Measurements from ENCODE around the gene TIMP4. TPM values are rescaled to one million over a fixed set of nuclear protein-coding genes. Genes with fewer than 3 reads are reported as not detected.

The TIMP4 gene
- total RNA-seq, 1 donor from 2014 or later = 35.1 TPM

GRCh38 chr3:12196684-12197083, 38.0 kb upstream of the TIMP4 start:
- Histone ChIP-seq H3K27ac (no peak overlapping the region), H3K27me3 (no peaks in the 10 kb centered on the region), H3K9me3 (no peaks in the 10 kb centered on the region), H3K4me1 (peaks cover 38% of the 10 kb centered on the region), H3K4me3 (no peak overlapping the region), H3K36me3 (no peaks in the 10 kb centered on the region)
- no peak for TF ChIP-seq CTCF (IDR thresholded peaks at IDR 0.05)
- TF ChIP-seq POLR2AphosphoS5 (IDR thresholded peaks at IDR 0.05; ENCODE audit: insufficient read depth in 1 of 2, low read depth in 1 of 2) = no peak
- TF ChIP-seq POLR2A (IDR thresholded peaks at IDR 0.05) = no peak
- DNase-seq (ENCODE audit: extremely low spot score in 2 of 2) = peak in 1 of 2 donors; percentile 34
- intact Hi-C loops (cut with DNase I) = no loop called here

- H3K4me1 ChIP-seq = peaks cover 38% of the 10 kb centered on the region
- intact Hi-C loops (cut with DNase I) = no loop called here
- peak overlapping the region; percentile 73 for H3K27ac ChIP-seq
- no peaks in the 10 kb centered on the region for H3K36me3 ChIP-seq
- H3K4me3 ChIP-seq = no peak overlapping the region
- no peaks in the 10 kb centered on the region for H3K9me3 ChIP-seq
- no peak for DNase-seq (ENCODE audit: extremely low spot score in 2 of 2)
- H3K27me3 ChIP-seq = no peaks in the 10 kb centered on the region
- TF ChIP-seq POLR2AphosphoS5 (IDR thresholded peaks at IDR 0.05; ENCODE audit: insufficient read depth in 1 of 2, low read depth in 1 of 2) (no peak), POLR2A (IDR thresholded peaks at IDR 0.05) (no peak), CTCF (IDR thresholded peaks at IDR 0.05) (no peak)
These were observed 36.5 kb upstream of the TIMP4 start for GRCh38 chr3:12195231-12195630.

GRCh38 chr3:12194669-12195161, 36.0 kb upstream of the TIMP4 start:
- TF ChIP-seq CTCF (IDR thresholded peaks at IDR 0.05) (peak in 1 of 3 experiments; percentile 4), POLR2AphosphoS5 (IDR thresholded peaks at IDR 0.05; ENCODE audit: insufficient read depth in 1 of 2, low read depth in 1 of 2) (peak in 1 of 2 donors; percentile 35), POLR2A (IDR thresholded peaks at IDR 0.05) (no peak)
- Histone ChIP-seq H3K27me3 (no peaks in the 10 kb centered on the region), H3K9me3 (no peaks in the 10 kb centered on the region), H3K4me3 (no peak overlapping the region), H3K36me3 (no peaks in the 10 kb centered on the region), H3K4me1 (peaks cover 38% of the 10 kb centered on the region), H3K27ac (peak overlapping the region; percentile 73)
- peak in 1 of 2 donors; percentile 58 for DNase-seq (ENCODE audit: extremely low spot score in 2 of 2)
- intact Hi-C loops (cut with DNase I) = no loop called here

GRCh38 chr3:12194209-12194608, 35.5 kb upstream of the TIMP4 start:
- H3K9me3 ChIP-seq = no peaks in the 10 kb centered on the region
- TF ChIP-seq POLR2AphosphoS5 (IDR thresholded peaks at IDR 0.05; ENCODE audit: insufficient read depth in 1 of 2, low read depth in 1 of 2) (peak; percentile 36 to 64), POLR2A (IDR thresholded peaks at IDR 0.05) (no peak)
- peak overlapping the region; percentile 73 for H3K27ac ChIP-seq
- DNase-seq (ENCODE audit: extremely low spot score in 2 of 2) = no peak
- H3K27me3 ChIP-seq = no peaks in the 10 kb centered on the region
- H3K4me3 ChIP-seq = no peak overlapping the region
- H3K36me3 ChIP-seq = no peaks in the 10 kb centered on the region
- peaks cover 42% of the 10 kb centered on the region for H3K4me1 ChIP-seq
- intact Hi-C loops (cut with DNase I) = no loop called here

GRCh38 chr3:12193485-12194165, 34.9 kb upstream of the TIMP4 start:
- DNase-seq (ENCODE audit: extremely low spot score in 2 of 2) = no peak
- peaks cover 46% of the 10 kb centered on the region for H3K4me1 ChIP-seq
- peak overlapping the region; percentile 63 for H3K27ac ChIP-seq

More at GRCh38 chr3:12193485-12194165, 34.9 kb upstream of the TIMP4 start:
- intact Hi-C loops (cut with DNase I) = no loop called here
- Histone ChIP-seq H3K27me3 (no peaks in the 10 kb centered on the region), H3K4me3 (no peak overlapping the region), H3K36me3 (no peaks in the 10 kb centered on the region), H3K9me3 (no peaks in the 10 kb centered on the region)
- TF ChIP-seq POLR2AphosphoS5 (IDR thresholded peaks at IDR 0.05; ENCODE audit: insufficient read depth in 1 of 2, low read depth in 1 of 2) (peak in 1 of 2 donors; percentile 84), CTCF (IDR thresholded peaks at IDR 0.05) (no peak), POLR2A (IDR thresholded peaks at IDR 0.05) (no peak)

Measured in vagina (tissue), 2 donors.